Measurements from ENCODE around the gene PPP2R2B. TPM values are rescaled to one million over a fixed set of nuclear protein-coding genes. Genes with fewer than 3 reads are reported as not detected.

Gene PPP2R2B
- total and polyA plus RNA-seq, 2 experiments from 2014 or later: 14.4 to 21.1 TPM

DNA sequence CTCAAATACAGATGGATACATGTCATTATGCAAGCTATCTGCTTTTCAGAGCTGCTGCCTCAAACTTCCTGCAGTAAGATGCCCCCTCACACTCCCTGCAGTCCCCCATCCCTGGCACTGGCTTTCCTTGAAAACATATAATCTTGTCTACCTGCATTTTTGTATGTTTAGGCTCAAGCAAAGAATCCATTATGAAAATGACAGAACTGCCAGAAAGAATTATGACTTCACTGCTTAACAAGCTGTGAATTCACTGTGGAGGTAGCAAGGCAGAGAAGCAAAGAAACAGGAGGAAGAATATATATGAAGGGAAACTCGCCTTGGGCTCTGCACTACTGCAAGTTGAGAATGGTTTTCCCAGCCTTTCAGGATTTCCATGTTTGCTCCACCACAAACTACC is 39.4 kb upstream of the PPP2R2B start:
- H3K9me3 ChIP-seq (ENCODE audit: low read depth): no peaks in the 10 kb centered on the region
- TF ChIP-seq, protein P1, sequence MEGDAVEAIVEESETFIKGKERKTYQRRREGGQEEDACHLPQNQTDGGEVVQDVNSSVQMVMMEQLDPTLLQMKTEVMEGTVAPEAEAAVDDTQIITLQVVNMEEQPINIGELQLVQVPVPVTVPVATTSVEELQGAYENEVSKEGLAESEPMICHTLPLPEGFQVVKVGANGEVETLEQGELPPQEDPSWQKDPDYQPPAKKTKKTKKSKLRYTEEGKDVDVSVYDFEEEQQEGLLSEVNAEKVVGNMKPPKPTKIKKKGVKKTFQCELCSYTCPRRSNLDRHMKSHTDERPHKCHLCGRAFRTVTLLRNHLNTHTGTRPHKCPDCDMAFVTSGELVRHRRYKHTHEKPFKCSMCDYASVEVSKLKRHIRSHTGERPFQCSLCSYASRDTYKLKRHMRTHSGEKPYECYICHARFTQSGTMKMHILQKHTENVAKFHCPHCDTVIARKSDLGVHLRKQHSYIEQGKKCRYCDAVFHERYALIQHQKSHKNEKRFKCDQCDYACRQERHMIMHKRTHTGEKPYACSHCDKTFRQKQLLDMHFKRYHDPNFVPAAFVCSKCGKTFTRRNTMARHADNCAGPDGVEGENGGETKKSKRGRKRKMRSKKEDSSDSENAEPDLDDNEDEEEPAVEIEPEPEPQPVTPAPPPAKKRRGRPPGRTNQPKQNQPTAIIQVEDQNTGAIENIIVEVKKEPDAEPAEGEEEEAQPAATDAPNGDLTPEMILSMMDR (IDR thresholded peaks at IDR 0.05; ENCODE audit: low read depth, low read length): no peak
- no peak overlapping the region for H3K4me3 ChIP-seq
- no peaks in the 10 kb centered on the region for H3K36me3 ChIP-seq
- DNase-seq (ENCODE audit: low read depth in 1 of 2, low spot score in 1 of 2): no peak
- no peaks in the 10 kb centered on the region for H3K4me1 ChIP-seq (ENCODE audit: low read depth)
- H3K27me3 ChIP-seq: no peaks in the 10 kb centered on the region
- H3K27ac ChIP-seq: no peak overlapping the region

DNA sequence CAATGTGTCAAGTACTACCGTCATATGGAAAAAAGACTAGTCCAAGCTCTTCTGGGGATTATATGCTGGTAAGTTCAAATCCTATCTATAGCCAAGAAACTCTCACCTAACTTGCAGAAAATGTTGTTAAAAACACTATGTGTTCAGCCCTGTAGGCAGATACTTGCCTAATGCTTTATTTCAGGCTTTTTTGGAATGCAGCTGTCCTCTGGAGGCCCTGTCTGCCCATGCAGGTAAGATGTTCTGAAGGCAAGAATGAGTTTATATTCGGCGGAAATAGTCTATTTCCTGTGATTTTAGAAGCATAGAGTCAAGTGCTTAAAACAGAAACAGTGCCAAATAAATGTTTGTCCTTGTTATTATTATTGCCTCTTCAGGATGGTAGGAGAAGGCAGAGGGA is 34.3 kb upstream of the PPP2R2B start:
- Histone ChIP-seq H3K27ac (no peak overlapping the region), H3K9me3 (ENCODE audit: low read depth) (no peaks in the 10 kb centered on the region), H3K27me3 (no peaks in the 10 kb centered on the region), H3K4me3 (no peak overlapping the region), H3K4me1 (ENCODE audit: low read depth) (peaks cover 8% of the 10 kb centered on the region), H3K36me3 (no peaks in the 10 kb centered on the region)
- TF ChIP-seq, protein P1 (IDR thresholded peaks at IDR 0.05; ENCODE audit: low read depth, low read length): no peak
- DNase-seq (ENCODE audit: low read depth in 1 of 2, low spot score in 1 of 2): no peak

DNA sequence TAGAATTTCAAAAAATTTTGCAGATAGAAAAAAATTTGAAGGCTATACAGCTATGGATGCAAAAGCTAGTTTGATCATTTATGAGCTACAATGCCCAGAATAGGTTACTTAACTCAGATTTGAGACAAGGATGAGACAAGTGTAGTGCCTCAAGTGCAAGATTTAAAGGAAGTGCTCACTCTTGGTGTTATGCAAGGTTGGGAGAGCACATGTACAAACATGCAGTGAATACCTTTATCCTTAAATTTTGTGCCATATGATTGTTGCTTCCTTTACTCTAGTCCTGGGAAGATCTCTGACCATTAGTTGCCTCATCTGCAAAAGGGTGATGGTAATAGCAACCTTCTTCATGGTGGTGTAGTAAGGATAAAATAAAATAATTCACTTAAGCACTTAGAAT is 31.7 kb upstream of the PPP2R2B start:
- Histone ChIP-seq H3K27ac (no peak overlapping the region), H3K36me3 (no peaks in the 10 kb centered on the region), H3K4me3 (no peak overlapping the region), H3K9me3 (ENCODE audit: low read depth) (no peaks in the 10 kb centered on the region), H3K27me3 (no peaks in the 10 kb centered on the region), H3K4me1 (ENCODE audit: low read depth) (peaks cover 8% of the 10 kb centered on the region)
- TF ChIP-seq, protein P1 (IDR thresholded peaks at IDR 0.05; ENCODE audit: low read depth, low read length): no peak
- DNase-seq (ENCODE audit: low read depth in 1 of 2, low spot score in 1 of 2): no peak

DNA sequence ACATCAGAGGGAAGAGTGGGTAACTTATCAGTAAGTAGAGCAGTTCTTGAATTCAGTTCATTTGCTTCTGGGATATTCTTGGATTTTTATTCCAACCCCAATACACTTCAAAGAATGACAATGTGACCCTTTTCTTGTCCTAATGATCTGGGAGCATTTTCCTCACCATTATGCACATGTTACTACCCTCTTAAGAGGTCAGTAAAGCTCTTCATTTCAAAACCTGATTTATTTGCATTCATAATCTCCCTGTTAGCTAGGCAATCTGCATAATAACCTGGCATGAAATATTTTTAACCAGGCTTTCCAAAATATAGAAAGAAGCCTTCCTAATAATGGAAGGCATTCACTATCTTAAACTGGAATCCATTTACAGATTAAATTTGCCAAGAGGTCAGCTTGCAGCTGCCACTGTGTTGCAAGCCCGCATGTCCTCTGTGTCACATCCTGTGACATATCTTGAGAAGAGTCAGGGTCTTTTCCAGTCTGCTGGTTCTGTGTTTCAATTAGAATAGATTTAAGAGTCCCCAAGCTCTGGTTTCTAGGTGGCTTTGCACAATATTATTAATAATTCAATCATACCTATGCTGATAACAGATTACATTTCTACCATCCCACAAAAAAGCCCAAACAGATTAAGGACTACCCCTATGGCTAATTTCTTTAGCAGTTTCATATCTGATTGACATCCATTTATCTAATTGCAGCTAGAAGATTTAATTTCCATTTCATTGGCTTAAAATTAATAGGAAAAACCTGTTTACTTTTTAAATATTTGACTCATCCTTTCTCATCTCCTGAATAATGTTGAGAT is 30.9 kb upstream of the PPP2R2B start:
- Histone ChIP-seq H3K27ac (peak overlapping the region; percentile 32), H3K36me3 (no peaks in the 10 kb centered on the region), H3K9me3 (ENCODE audit: low read depth) (no peaks in the 10 kb centered on the region), H3K27me3 (no peaks in the 10 kb centered on the region), H3K4me3 (no peak overlapping the region), H3K4me1 (ENCODE audit: low read depth) (peaks cover 8% of the 10 kb centered on the region)
- TF ChIP-seq, protein P1 (IDR thresholded peaks at IDR 0.05; ENCODE audit: low read depth, low read length): no peak
- DNase-seq (ENCODE audit: low read depth in 1 of 2, low spot score in 1 of 2): peak in 1 of 2 donors; percentile 12

DNA sequence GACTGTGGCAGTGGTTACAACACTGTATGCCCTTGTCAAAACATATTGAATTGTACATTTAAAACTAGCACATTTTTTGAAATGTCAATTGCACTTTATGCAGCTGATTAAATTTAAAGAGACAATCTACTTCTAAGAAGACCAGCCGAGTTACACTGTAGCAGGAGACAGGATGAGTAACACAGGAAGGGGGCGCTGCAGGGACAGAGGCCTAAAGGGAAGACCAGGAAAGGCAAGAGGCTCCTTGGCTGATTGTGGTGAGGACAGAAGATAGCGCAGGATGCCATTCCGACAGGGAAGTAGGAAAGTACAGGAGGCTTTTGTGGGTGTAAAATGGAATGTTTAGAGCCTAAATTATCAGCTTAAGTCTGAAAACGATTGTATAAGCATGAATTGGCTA is 28.2 kb upstream of the PPP2R2B start:
- peaks cover 8% of the 10 kb centered on the region for H3K4me1 ChIP-seq (ENCODE audit: low read depth)
- TF ChIP-seq, protein P1 (IDR thresholded peaks at IDR 0.05; ENCODE audit: low read depth, low read length): no peak

More for the DNA sequence above, 28.2 kb upstream of the PPP2R2B start:
- no peak overlapping the region for H3K27ac ChIP-seq
- no peaks in the 10 kb centered on the region for H3K27me3 ChIP-seq
- no peak overlapping the region for H3K4me3 ChIP-seq
- DNase-seq (ENCODE audit: low read depth in 1 of 2, low spot score in 1 of 2): peak in 1 of 2 donors; percentile 3
- no peaks in the 10 kb centered on the region for H3K9me3 ChIP-seq (ENCODE audit: low read depth)
- no peaks in the 10 kb centered on the region for H3K36me3 ChIP-seq

All from cardiac muscle cell (in vitro differentiated cells and primary cell).